Amniotic stem cell (primary cell): ENCODE measurements around the gene DYNLRB1.

Source experiments
- DNase-seq: peaks from one replicate; lab custom pipeline; 2025; lab: John Stamatoyannopoulos, UW

The DYNLRB1 gene

DNA sequence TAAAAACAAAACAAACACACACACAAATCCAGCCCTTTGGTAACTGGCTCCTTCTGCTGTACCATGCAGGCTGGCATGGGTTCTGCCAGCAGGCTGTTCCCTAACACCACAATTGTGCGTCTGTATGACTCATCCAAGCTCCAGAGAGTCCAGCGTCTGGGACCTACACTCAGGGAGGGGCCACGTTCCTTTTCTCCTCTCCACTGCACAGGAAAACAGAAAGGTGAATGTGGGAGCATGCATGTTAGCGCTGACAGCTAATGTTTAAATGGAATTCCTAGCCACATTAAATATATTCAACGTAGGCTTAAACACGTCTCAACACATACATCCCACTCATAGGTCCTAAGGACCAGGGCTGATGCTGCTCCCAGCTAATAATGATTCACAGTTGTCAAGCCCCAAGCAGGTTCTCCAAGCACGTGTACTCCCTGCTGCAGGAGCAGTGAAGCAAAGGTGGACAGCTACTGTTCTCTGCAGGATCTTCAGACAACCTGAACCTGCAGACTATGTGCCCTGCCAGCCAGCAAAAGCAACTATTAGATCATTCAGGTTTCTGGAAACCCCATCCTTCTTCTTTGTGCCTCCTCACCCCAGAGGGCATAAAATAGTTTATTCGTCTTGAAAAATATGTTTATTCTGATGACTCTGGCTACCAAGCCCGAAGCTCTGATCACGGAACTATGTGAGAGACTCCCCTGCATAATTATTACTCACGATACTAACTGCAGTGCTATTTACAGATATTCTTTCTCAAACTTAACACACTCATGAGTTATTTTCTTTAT is 63.2 kb downstream of the DYNLRB1 start:
- peak; percentile 77 for DNase-seq

DNA sequence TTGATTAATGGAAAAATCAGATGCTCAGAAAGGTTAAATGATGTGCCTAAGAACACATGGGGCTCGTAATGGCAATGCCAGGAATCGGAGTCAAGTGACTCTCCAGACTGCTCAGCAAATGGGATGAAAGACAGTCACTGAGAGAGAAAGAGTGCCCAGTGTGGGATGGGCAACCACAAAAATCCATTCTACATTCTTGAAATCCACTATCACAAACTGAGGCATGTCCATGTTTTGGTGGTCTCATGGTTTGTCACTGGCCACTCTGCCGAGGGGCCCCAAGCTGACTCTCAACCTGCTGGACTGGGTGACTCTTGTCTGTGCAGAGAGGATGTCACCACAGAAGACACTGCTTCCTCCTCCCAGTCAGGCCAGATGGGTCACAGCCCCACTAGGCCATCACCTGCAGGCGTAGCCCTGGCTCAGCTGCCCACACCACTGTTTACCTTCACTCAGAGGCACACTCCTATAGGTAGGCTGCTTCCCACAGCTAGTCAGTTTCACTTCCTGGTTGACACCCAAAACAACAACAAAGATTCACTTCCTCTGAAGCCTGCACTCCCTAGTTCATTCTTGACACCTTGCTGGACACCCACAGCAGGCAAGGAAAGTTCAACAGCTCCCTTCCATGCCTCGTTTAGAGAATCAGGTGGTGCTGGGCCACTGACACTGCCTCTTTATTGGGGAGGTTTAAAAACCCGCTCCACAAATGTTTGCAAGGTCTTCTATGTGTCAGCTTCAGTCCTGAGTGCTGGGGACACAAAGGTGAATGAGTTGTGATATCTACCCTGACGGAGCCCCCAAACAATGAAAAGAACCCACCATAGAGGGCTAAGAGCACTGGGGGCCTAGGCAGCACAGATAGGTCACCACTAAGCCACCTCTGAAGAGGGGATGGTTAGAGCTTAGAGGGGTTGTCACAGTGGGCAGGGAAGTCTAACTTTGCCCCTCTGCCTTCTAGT is 64.0 kb downstream of the DYNLRB1 start:
- DNase-seq, result no peak

DNA sequence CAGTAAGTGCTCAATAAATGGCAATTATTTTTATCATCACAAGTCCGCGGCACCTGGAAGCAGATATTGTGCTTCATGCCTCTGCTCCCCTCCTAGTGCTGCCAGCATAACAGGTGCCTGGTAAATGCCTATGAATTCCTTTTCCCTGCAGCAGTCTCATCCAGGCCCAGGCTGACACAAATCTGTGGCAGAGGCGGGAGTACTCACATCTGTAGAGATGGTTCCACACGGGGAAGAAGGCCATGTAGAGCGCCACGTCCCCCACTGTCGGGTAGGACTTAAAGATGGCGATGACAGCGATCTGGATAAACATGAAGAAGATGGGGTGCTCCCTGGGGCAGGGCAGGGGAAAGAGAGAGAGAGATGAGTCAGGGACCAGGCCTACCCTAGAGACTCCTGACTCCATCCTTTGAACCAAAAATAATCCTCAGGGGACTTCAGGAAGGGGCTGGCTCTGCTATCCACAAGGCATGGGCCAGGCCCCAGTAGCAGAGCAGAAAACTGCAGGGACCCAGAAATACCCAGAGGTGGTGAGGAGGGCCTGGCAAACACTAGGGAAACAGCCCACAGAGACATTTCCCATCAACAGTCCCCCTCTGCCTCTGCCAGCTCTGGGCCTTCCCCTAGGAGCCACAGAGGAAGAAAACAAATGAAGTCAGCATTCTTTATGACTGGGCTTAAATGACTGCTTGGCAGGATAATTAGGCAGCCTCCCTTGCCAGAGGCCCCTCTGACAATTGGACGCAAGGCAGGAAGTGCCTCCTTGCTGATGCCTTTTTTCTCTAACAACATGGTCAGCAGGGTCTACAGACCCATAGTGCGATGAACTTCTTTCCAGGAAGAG is 65.3 kb downstream of the DYNLRB1 start:
- no peak for DNase-seq

- no peak for DNase-seq
These were observed 66.0 kb downstream of the DYNLRB1 start for GRCh38 chr20:34582221-34582620.

DNA sequence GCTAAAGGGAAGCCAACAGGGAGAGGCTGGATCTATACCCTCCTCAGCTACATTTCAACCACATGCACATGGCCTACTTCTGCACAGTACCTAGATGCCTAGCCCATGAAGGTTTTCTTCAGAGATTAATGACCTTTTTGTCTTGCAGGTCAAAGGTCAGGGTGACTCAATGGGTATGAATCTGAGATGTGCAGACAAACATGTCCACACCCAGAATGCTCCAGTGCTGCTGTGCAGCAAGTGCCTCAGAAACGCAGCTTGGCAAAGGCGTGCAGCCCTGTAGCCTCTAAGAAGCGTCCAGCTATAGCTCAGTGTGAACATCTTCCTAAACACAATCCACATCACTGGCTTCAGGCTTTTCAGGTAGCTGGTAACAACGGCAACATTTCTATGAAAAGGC is 66.7 kb downstream of the DYNLRB1 start:
- DNase-seq, result no peak

DNA sequence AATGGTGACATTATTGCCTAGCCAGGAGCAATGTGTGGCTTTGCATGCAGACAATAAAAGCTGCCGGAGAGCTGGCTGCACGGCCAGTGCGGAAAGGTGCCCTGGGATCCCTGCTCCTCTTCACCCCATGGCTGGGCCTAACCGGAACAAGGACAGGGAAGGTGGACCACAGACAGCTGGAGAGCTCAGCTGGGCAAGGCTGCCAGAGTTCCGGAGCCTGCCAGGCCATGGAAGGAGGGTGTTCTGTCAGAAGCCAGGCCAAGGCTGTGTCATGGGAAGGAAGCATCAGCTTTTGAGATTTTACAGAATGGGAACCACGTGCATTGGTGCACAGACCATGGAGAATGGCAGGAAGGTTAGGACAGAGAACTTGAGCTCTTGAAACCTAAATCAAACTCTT is 67.3 kb downstream of the DYNLRB1 start:
- DNase-seq, result no peak

GRCh38 chr20:34585019-34585418 is 68.8 kb downstream of the DYNLRB1 start:
- no peak for DNase-seq

DNA sequence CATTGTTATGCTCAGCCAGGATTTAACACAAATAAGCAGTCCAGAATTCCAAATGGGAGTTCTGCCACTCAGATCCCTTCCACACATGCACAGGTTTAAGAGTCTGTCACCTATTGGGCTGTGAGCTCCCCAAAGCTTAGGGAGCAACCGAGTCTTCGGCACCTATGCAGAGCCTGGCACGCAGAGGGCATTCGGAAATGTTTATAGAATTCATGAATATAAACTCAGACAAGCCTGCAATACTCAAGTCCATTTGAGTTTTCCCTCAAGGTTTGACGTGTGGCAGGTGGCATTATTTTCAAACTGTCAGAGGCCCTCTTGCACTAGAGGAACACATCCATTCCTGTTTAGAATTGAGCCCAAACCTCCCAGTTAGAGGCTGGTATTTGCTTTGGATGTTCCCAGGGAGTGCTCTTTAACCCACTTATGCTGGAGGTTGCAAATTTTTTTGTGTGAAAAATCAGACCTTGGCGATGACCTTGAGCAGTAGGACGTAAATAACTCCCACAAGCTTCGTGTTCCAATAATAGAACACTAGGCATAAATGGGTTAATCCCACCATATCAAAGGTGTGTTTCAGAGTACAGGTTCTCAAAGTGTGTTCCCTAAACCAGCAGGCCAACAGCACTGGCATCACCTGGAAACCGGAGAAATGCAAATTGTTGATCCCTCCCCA is 70.4 kb downstream of the DYNLRB1 start:
- DNase-seq, result no peak
